MM.1S (cell line): ENCODE data around the gene SMC2.

ENCODE experiments used
- CTCF ChIP-seq: fragments of 300-600 bp; sonication (generic); IDR thresholded peaks from 2 replicates; pipeline ENCODE4 v1.5.1; 2016; ENCODE audit warnings: antibody characterized with exemption, low read length, mixed read lengths
- EZH2 ChIP-seq: fragments of 300-600 bp; sonication (generic); optimal IDR thresholded peaks from 2 replicates; pipeline ENCODE3; 2017; ENCODE audit warnings: low read depth, mild to moderate bottlenecking, antibody characterized with exemption, low read length, mixed read lengths

- TF ChIP-seq CTCF (no peak), EZH2 (no peak)
Measured at GRCh38 chr9:104099630-104100029, 5.5 kb downstream of the SMC2 start.
